ENCODE measurements around the gene CTNND2.

DNA sequence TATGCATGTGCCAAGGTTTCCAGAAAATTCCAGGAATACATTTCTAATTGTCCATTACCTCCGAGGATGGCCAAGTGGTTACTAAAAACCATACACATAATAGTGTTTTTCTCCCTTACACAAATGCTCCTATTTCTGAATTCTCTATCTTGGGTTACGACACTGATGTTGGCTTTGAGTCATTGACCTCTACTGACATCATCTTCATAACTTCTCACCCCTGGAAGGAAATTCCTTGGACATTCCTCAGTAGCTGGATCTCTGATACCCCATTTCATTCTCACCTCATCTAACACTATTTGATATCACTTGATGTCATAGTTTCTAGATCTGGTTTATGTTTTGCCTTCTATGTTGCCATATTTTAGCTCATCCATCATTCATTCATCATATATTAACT, 287.2 kb downstream of the CTNND2 start:
- TF ChIP-seq POLR2A (IDR thresholded peaks at IDR 0.05) = no peak
- TF ChIP-seq, protein P1, sequence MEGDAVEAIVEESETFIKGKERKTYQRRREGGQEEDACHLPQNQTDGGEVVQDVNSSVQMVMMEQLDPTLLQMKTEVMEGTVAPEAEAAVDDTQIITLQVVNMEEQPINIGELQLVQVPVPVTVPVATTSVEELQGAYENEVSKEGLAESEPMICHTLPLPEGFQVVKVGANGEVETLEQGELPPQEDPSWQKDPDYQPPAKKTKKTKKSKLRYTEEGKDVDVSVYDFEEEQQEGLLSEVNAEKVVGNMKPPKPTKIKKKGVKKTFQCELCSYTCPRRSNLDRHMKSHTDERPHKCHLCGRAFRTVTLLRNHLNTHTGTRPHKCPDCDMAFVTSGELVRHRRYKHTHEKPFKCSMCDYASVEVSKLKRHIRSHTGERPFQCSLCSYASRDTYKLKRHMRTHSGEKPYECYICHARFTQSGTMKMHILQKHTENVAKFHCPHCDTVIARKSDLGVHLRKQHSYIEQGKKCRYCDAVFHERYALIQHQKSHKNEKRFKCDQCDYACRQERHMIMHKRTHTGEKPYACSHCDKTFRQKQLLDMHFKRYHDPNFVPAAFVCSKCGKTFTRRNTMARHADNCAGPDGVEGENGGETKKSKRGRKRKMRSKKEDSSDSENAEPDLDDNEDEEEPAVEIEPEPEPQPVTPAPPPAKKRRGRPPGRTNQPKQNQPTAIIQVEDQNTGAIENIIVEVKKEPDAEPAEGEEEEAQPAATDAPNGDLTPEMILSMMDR (IDR thresholded peaks at IDR 0.05 in 4 of 5, conservative IDR thresholded peaks at IDR 0.05 in 1 of 5) = no peak
